ENCODE results near the gene GNG2. TPM values are rescaled to one million over a fixed set of nuclear protein-coding genes. Genes with fewer than 3 reads are reported as not detected.

Gene GNG2
- total RNA-seq, 2 donors from 2014 or later: 5.9 to 6.3 TPM

- no peaks in the 10 kb centered on the region for H3K36me3 ChIP-seq
- no peaks in the 10 kb centered on the region for H3K27me3 ChIP-seq
- H3K4me3 ChIP-seq: no peak overlapping the region
- H3K9me3 ChIP-seq: no peaks in the 10 kb centered on the region
- DNase-seq (ENCODE audit: low spot score): no peak
- TF ChIP-seq CTCF (IDR thresholded peaks at IDR 0.05): no peak
- H3K27ac ChIP-seq: no peak overlapping the region
- no peaks in the 10 kb centered on the region for H3K4me1 ChIP-seq
Observed at GRCh38 chr14:51912112-51912786, 51.8 kb downstream of the GNG2 start.

- no peak overlapping the region for H3K4me3 ChIP-seq
- no peak for DNase-seq (ENCODE audit: low spot score)
Observed at GRCh38 chr14:51914310-51914709, 53.9 kb downstream of the GNG2 start.

GRCh38 chr14:51917193-51917592 lies 56.8 kb downstream of the GNG2 start:
- DNase-seq (ENCODE audit: low spot score): no peak
- no peaks in the 10 kb centered on the region for H3K36me3 ChIP-seq
- no peak overlapping the region for H3K27ac ChIP-seq
- no peaks in the 10 kb centered on the region for H3K4me1 ChIP-seq
- TF ChIP-seq CTCF (IDR thresholded peaks at IDR 0.05): no peak
- H3K9me3 ChIP-seq: no peaks in the 10 kb centered on the region
- no peaks in the 10 kb centered on the region for H3K27me3 ChIP-seq
- H3K4me3 ChIP-seq: no peak overlapping the region

More at GRCh38 chr14:51914310-51914709, 53.9 kb downstream of the GNG2 start:
- H3K4me1 ChIP-seq: no peaks in the 10 kb centered on the region
- H3K27me3 ChIP-seq: no peaks in the 10 kb centered on the region
- no peak for TF ChIP-seq CTCF (IDR thresholded peaks at IDR 0.05)
- H3K36me3 ChIP-seq: no peaks in the 10 kb centered on the region
- H3K27ac ChIP-seq: no peak overlapping the region
- H3K9me3 ChIP-seq: no peaks in the 10 kb centered on the region

GRCh38 chr14:51921026-51921425 lies 60.6 kb downstream of the GNG2 start:
- Histone ChIP-seq H3K27ac (no peak overlapping the region), H3K9me3 (no peaks in the 10 kb centered on the region), H3K27me3 (no peaks in the 10 kb centered on the region), H3K4me1 (no peaks in the 10 kb centered on the region), H3K4me3 (no peak overlapping the region), H3K36me3 (no peaks in the 10 kb centered on the region)
- no peak for DNase-seq (ENCODE audit: low spot score)
- no peak for TF ChIP-seq CTCF (IDR thresholded peaks at IDR 0.05)

GRCh38 chr14:51922624-51923023 lies 62.2 kb downstream of the GNG2 start:
- Histone ChIP-seq H3K27me3 (no peaks in the 10 kb centered on the region), H3K36me3 (no peaks in the 10 kb centered on the region), H3K9me3 (no peaks in the 10 kb centered on the region), H3K4me1 (no peaks in the 10 kb centered on the region), H3K27ac (peak overlapping the region; percentile 40 to 47), H3K4me3 (no peak overlapping the region)
- no peak for DNase-seq (ENCODE audit: low spot score)
- no peak for TF ChIP-seq CTCF (IDR thresholded peaks at IDR 0.05)

GRCh38 chr14:51924600-51924999 lies 64.2 kb downstream of the GNG2 start:
- H3K36me3 ChIP-seq: no peaks in the 10 kb centered on the region
- H3K27me3 ChIP-seq: no peaks in the 10 kb centered on the region
- no peaks in the 10 kb centered on the region for H3K4me1 ChIP-seq
- no peak for DNase-seq (ENCODE audit: low spot score)
- no peak for TF ChIP-seq CTCF (IDR thresholded peaks at IDR 0.05)
- no peak overlapping the region for H3K4me3 ChIP-seq
- H3K9me3 ChIP-seq: no peaks in the 10 kb centered on the region
- no peak overlapping the region for H3K27ac ChIP-seq

Data from right atrium auricular region (tissue), 2 donors.